DOHH2 (cell line): ENCODE measurements around the gene KRTAP9-7.
A peak's percentile ranks its signal among the peaks of the same experiment; 100 is the strongest.

Experiments
- H3F3A ChIP-seq: fragments of 200-600 bp; sonication (generic), shearing (Covaris generic); 2 replicates; pipeline ENCODE4 v1.6.0; 2016; ENCODE audit warnings: antibody characterized with exemption, mild to moderate bottlenecking; ENCODE audit not compliant: control insufficient read depth, insufficient read depth
- H3K27ac ChIP-seq: fragments of 200-600 bp; sonication (generic); 2 replicates; pipeline ENCODE4 v1.5.1; 2014; ENCODE audit warnings: low read depth, mild to moderate bottlenecking, low read length, moderate library complexity
- H3K27me3 ChIP-seq: fragments of 200-600 bp; sonication (generic); 2 replicates; pipeline ENCODE4 v1.6.1; 2014; ENCODE audit warnings: mild to moderate bottlenecking, low read length, mixed read lengths; ENCODE audit not compliant: control insufficient read depth
- H3K36me3 ChIP-seq: fragments of 200-600 bp; sonication (generic); 2 replicates; pipeline ENCODE4 v1.6.1; 2014; ENCODE audit warnings: mild to moderate bottlenecking, low read length, moderate library complexity, mixed read lengths; ENCODE audit not compliant: control insufficient read depth
- H3K4me1 ChIP-seq: fragments of 200-600 bp; sonication (generic); 2 replicates; pipeline ENCODE4 v1.6.1; 2014; ENCODE audit warnings: mild to moderate bottlenecking, low read length, mixed read lengths; ENCODE audit not compliant: control insufficient read depth
- H3K4me2 ChIP-seq: fragments of 200-600 bp; sonication (generic); 2 replicates; pipeline ENCODE4 v1.6.0; 2014; ENCODE audit warnings: mild to moderate bottlenecking, low read length, moderate library complexity
- H3K4me3 ChIP-seq: fragments of 200-600 bp; sonication (generic); 2 replicates; pipeline ENCODE4 v1.5.1; 2014; ENCODE audit warnings: mild to moderate bottlenecking, low read length, mixed read lengths
- H3K79me2 ChIP-seq: fragments of 200-600 bp; sonication (generic); 2 replicates; pipeline ENCODE4 v1.6.1; 2014; ENCODE audit warnings: mild to moderate bottlenecking, low read length, mixed read lengths; ENCODE audit not compliant: control insufficient read depth
- H3K9me2 ChIP-seq: fragments of 200-600 bp; sonication (generic); replicated peaks from 2 replicates; pipeline ENCODE4 v1.6.1; 2014; ENCODE audit warnings: mild to moderate bottlenecking, low read length, mixed read lengths; ENCODE audit not compliant: control insufficient read depth
- H3K9me3 ChIP-seq: fragments of 200-600 bp; sonication (generic); 2 replicates; pipeline ENCODE4 v1.6.1; 2014; ENCODE audit warnings: antibody characterized with exemption, low read length, mixed read lengths; ENCODE audit not compliant: control insufficient read depth, insufficient read depth
- H4K20me1 ChIP-seq: fragments of 200-600 bp; sonication (generic); 2 replicates; pipeline ENCODE4 v1.6.0; 2014; ENCODE audit warnings: low read depth, mild to moderate bottlenecking, antibody characterized with exemption, low read length, moderate library complexity; ENCODE audit not compliant: control insufficient read depth, insufficient read depth
- CTCF ChIP-seq: fragments of 200-600 bp; sonication (generic); IDR thresholded peaks from one replicate; pipeline ENCODE4 v1.5.1; 2014; ENCODE audit warnings: antibody characterized with exemption, mild to moderate bottlenecking, low read depth, low read length; ENCODE audit not compliant: poor library complexity, severe bottlenecking
- EZH2phosphoT487 ChIP-seq: fragments of 200-600 bp; sonication (generic); IDR thresholded peaks from 2 replicates; pipeline ENCODE4 v1.6.1; 2017; ENCODE audit warnings: borderline replicate concordance, mild to moderate bottlenecking, antibody characterized with exemption, low read length, moderate library complexity, mixed read lengths

KRTAP9-7 gene

GRCh38 chr17:41296846-41297245, 21.3 kb downstream of the KRTAP9-7 start:
- no peaks in the 10 kb centered on the region for H3K36me3 ChIP-seq
- no peaks in the 10 kb centered on the region for H3F3A ChIP-seq
- H3K4me1 ChIP-seq = peaks cover 12% of the 10 kb centered on the region
- no peak overlapping the region for H3K27ac ChIP-seq
- TF ChIP-seq CTCF = no peak
- TF ChIP-seq EZH2phosphoT487 = no peak
- H4K20me1 ChIP-seq = no peaks in the 10 kb centered on the region
- no peaks in the 10 kb centered on the region for H3K79me2 ChIP-seq
- H3K27me3 ChIP-seq = no peaks in the 10 kb centered on the region
- H3K4me2 ChIP-seq = no peak overlapping the region
- no peaks in the 10 kb centered on the region for H3K9me3 ChIP-seq
- H3K9me2 ChIP-seq = no peaks in the 10 kb centered on the region
- no peak overlapping the region for H3K4me3 ChIP-seq

GRCh38 chr17:41298458-41299135, 23.1 kb downstream of the KRTAP9-7 start:
- peak overlapping the region; percentile 55 for H3K4me2 ChIP-seq
- no peaks in the 10 kb centered on the region for H4K20me1 ChIP-seq
- no peaks in the 10 kb centered on the region for H3K9me3 ChIP-seq
- H3K9me2 ChIP-seq = no peaks in the 10 kb centered on the region
- H3K27ac ChIP-seq = no peak overlapping the region
- H3K27me3 ChIP-seq = no peaks in the 10 kb centered on the region
- H3F3A ChIP-seq = no peaks in the 10 kb centered on the region
- H3K36me3 ChIP-seq = no peaks in the 10 kb centered on the region
- H3K79me2 ChIP-seq = no peaks in the 10 kb centered on the region
- peak overlapping the region; percentile 9 for H3K4me3 ChIP-seq
- peaks cover 19% of the 10 kb centered on the region for H3K4me1 ChIP-seq
- TF ChIP-seq EZH2phosphoT487 (no peak), CTCF (no peak)

- no peak overlapping the region for H3K27ac ChIP-seq
- no peaks in the 10 kb centered on the region for H3K27me3 ChIP-seq
Observed at GRCh38 chr17:41301204-41301790, 25.8 kb downstream of the KRTAP9-7 start.

More at GRCh38 chr17:41301204-41301790, 25.8 kb downstream of the KRTAP9-7 start:
- no peaks in the 10 kb centered on the region for H3K79me2 ChIP-seq
- H3K36me3 ChIP-seq = no peaks in the 10 kb centered on the region
- H3K4me2 ChIP-seq = no peak overlapping the region
- H3K4me3 ChIP-seq = no peak overlapping the region
- no peaks in the 10 kb centered on the region for H3K9me2 ChIP-seq
- TF ChIP-seq EZH2phosphoT487 = no peak
- TF ChIP-seq CTCF = no peak
- no peaks in the 10 kb centered on the region for H4K20me1 ChIP-seq
- no peaks in the 10 kb centered on the region for H3K9me3 ChIP-seq
- H3F3A ChIP-seq = no peaks in the 10 kb centered on the region
- H3K4me1 ChIP-seq = peaks cover 34% of the 10 kb centered on the region
